Raji (cell line): ENCODE results near the gene LRRC3C.

Experiments used
- POLR2A ChIP-seq: IDR thresholded peaks from 2 replicates; pipeline ENCODE4 v1.6.1; 2011; ENCODE audit warnings: low read depth, low read length, control low read depth; ENCODE audit not compliant: insufficient read depth

The LRRC3C gene

DNA sequence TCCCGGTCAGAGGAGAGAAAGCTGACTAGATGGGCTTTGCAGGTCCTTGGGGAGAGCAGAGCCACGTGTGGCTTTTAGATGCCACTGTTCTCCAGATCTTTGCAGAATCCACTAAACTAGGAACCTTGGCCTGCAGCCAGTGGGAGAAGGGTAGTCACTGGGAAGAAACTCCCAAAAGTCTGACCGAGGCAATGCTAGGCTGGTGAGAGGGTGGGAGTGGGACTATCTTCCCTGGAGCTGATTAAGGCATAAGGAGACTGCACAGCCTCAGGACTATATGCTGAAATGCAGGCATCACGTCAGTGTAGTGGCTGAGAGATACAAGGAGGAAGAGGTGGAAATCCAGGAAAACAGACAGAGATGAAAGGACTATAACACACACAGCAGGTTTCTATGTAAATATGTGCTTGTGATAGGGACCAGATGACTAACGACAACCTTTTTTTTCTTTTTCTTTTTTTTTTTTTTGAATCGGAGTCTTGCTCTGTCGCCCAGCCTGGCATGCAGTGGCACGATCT, 33.1 kb downstream of the LRRC3C start:
- TF ChIP-seq POLR2A, result no peak

DNA sequence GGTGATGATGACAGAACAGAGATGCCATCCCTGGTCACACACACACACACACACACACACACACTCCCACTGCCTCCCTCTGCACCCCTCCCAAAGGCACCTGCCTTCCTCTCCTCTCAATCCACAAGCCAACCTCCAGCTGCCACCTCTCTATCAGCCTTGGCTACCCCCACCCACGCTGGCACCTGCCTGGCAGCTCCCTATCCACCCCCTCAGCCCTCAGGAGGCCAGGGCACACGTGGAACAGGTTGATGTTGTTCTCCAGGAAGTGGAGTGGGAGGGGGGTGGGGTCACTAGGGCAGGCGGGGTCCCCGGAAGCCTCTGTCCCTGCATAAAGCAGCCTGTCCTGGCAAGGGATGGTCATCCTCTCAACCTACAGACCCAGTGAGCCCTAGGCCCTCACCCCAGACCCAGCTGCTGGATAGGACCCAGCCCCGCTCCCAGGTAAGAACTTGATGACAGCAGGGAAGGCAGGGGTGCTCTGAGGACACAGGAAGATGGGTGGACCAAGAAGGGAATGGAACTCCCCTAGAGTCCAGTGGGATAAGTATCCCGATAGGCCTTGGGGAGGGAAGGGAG, 35.2 kb downstream of the LRRC3C start, which contains the start of gene GSDMA:
Gene GSDMA, plus strand, starts transcription at position 363 of the 579 bp plus-strand sequence. CDS start 2,684 bp downstream, outside the sequence.
- no peak for TF ChIP-seq POLR2A

DNA sequence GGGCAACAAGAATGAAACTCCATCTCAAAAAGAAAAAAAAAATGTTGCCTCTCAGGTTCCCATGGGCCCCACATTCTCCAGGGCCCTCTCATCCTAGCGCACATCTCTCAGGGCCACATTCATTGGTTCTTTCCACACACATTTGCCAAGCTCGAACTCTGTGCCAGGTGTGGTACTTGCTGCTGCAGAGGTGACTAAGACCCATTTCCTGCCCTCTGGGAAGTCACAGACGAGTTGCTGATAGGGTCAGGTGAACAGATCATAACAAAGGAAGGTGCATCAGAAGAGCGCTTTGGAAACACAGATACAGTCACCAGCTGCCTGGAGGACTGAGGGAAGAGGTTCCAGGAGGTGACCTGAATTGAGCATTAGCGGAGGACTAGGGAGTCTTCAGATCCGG, 36.3 kb downstream of the LRRC3C start:
- TF ChIP-seq POLR2A, result no peak

DNA sequence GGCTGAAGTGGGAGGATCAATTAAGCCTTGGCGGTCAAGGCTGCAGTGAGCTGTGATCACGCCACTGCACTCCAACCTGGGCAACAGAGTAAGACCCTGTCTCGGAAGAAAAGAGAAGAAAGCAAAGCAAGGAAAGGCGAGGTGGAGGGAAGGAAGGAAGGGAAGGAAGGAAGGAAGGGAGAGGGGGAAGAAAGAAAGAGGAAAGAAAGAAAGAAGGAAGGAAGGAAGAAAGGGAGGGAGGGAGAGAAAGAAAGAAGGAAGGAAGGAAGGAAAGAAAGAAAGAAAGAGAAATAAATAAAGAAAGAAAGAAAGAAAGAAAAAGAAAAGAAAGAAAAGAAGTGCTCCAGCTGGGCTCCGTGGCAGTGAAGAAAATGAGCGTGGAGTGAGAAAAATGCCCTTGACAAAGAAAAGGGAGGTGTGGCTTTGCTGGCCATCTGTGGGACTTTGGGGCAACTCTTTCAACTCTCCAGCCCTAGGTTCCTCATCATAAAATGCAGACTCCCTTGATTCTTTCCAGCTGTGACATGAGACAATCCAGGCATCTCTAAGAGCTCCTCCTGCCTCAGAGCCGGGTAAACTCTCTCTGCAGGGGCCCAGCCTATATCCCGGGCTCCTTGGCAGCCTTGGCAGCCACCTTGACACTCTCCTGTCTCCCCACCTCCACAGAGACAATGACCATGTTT, 37.6 kb downstream of the LRRC3C start:
- TF ChIP-seq POLR2A, result no peak

DNA sequence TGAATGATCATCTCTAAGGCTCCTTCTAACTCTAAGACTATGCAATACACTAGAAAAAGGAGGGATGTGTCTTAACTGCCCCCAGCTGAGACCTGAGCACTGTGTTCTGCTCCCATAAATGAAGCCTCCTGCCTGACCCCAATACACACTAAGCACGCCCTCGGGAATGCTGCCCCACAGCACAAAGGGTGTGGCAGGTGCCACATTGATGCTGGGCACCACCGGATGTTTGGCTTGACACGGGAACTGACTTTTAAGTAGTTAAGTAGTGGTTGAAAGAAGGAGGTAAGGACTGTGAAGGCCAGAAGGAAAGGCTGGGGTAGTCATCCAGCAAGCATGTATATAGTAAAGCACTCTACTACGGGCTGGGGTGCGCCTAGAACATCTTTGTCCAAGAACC, 39.2 kb downstream of the LRRC3C start:
- TF ChIP-seq POLR2A, result no peak

DNA sequence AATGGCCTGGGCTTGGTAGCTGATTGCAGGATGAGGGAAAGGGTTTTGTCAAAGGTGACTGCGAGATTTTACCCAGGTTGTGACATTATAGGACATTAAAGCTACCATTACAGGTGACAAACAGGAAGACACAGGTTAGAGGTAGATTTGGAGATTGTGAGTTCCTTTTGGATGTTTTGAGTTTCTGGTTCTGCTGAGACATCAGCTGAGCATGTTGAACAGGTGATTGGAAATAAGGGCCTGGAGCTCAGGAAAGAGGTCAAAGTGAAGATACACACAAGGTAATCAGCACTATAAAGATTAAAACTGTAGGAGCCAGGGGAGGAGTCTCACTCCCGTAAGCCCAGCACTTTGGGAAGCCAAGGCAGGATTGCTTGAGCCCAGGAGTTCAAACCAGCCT, 41.2 kb downstream of the LRRC3C start:
- no peak for TF ChIP-seq POLR2A

DNA sequence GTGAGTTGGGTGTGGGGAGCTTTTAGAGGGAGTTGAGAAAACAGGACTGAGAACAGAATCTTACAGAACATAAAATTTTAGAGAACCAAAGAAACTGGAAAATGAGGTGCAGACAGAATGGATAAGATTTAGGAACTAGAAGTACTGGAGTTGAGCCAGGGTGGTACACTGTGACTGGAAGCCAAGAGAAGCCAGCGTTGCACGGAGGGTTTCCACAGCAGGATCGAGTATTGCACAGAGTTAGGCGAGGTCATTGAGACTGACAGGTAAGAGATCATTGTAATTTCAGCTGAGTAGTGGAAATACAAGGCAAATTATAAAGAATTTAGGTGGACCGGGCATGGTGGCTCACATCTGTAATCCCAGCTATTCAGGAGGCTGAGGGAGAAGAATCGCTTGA, 41.8 kb downstream of the LRRC3C start:
- TF ChIP-seq POLR2A, result no peak

DNA sequence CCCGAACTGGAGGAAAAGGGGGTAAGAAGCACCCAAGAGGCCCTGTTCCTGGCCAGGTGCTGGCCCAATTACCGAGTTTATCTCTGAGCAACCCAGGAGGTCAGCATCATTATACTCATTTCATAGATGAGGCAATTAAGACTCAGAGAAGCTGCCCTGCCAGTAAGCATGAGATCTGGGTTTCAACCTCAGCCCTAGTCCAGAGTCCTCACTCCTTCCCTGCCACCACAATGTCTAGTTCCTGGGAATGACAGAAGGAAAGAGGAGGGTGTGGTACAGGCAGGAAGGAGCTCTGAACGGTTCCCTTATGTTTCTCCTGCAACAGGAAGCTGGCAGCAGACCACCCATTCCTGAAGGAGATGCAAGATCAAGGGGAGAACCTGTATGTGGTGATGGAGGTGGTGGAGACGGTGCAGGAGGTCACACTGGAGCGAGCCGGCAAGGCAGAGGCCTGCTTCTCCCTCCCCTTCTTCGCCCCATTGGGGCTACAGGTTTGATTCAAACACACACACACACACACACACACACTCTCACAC, 42.7 kb downstream of the LRRC3C start:
- TF ChIP-seq POLR2A, result no peak

DNA sequence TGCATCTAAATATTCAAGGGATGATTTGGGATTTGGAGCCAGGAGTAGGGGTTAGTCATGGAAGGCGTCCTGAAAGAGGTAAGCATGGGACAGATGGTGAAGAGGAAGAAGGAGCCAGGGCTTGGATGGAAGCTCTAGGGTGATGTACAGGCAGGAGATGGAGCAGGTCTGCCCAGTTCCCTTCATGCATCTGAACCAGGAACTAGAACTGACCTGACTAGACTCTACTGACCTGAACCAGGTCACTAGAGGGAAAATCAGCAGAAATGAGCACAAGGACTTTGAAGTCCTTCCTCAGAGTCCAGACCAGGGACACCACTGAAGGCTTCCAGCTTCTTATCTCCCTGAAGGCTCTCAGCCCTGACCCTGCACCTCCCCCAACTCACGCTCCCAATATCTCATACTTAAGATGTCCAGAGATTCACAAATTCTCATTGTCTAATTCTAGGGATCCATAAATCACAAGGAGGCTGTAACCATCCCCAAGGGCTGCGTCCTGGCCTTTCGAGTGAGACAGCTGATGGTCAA, 43.6 kb downstream of the LRRC3C start:
- TF ChIP-seq POLR2A, result no peak

DNA sequence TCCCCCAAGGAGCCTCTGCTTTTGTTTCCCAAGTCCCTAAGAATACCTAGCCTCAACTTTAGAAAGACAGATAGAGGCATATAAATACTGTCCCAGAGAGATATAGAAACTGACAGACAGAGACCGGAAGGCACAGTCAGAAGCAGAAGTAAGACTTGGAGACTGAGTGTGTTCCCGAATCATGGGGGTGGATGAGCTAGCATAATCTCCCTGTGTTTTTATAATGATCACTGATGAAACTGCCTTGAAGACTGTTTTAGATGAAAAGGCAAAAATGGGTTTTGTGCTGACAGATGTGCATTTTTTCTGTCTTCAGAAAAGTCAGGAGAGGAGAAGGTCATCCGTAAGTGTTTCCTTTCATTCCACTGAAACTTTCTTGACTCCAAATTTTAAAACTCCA, 44.7 kb downstream of the LRRC3C start:
- TF ChIP-seq POLR2A, result no peak

DNA sequence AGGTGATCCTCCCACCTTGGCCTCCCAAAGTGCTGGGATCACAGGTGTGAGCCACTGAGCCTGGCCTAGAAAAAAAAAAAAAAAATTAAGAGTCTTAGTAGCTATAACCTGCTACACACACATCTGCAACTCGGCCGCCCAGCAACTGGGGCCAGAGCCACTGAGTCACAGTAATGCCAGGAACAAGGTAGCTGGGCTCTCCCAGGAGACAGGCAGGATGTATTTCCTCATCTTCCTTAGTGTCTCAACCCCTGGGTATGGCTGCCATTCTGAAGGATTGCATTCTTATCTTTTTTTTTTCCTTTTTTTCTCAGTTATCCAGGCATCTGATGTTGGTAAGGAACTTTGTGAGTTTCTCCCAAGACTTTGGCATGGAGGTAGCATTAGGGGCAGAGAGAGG, 46.0 kb downstream of the LRRC3C start:
- no peak for TF ChIP-seq POLR2A

DNA sequence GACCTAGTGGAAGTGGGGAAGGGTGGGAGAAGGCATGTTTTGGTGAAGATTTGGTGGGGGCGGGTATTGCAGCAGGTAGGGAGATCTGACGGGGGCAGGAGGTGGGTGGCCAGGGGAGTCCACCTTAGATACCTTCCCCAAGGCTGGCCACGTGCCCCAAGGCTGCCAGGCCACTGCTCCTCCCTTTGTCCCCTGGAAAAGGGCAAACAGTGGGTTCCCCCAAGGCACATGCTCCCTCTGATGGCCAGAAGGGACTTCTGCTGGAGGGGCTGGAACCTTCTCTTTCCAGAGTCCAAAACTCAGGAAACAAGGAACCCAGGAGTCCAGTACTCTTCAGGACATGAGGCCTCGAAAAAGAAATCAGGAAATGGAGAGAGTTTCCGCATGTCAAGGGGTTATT, 46.9 kb downstream of the LRRC3C start:
- TF ChIP-seq POLR2A, result no peak

DNA sequence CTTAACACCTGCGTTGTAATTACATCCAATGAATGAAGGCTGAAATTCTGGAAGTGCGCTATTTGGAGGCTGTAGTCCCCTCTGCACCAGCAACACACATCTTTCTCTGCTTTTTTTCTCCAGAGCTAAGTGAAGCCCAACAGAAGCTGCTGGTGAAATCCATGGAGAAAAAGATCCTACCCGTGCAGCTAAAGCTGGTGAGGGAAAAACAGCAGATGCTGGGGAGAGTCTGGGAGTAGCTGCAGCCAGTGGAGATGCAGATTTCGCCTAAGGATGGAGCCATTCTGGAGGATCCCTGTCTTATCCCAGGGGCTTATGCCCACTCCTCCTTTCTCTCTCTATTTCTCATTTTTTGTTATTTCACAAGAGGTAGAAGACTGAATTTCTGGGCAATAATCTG, 48.3 kb downstream of the LRRC3C start:
- no peak for TF ChIP-seq POLR2A

DNA sequence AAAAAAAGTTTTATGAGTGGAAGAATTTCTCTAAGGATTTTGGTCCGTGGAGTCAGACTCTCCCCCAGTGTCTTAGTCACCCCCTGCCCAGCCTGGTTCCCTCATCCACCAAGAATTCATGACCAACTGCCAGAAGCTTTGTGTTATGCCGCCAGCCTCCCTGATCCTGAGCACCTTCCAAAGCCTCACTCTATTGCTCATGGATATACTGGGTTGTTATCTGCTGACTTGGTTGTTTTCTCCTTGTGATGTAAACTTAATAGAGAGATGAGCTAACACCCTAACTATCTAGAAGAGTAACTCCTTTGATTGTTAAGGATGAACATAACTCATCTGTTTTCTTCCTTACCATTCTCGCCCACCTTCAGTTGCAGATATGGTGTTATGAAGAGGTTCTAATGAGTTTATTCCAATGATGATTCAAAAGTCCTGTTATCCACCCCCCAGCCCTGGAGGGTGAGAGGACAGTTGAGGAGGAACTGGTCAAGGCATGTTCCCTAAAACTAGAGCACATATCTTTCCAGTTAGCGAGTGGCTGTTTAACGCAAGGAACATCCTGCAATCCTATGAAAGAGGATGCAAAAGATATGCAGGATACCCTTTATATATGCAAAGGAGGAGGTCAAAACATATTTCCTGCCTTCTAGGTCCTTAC, 51.6 kb downstream of the LRRC3C start:
- TF ChIP-seq POLR2A, result no peak

DNA sequence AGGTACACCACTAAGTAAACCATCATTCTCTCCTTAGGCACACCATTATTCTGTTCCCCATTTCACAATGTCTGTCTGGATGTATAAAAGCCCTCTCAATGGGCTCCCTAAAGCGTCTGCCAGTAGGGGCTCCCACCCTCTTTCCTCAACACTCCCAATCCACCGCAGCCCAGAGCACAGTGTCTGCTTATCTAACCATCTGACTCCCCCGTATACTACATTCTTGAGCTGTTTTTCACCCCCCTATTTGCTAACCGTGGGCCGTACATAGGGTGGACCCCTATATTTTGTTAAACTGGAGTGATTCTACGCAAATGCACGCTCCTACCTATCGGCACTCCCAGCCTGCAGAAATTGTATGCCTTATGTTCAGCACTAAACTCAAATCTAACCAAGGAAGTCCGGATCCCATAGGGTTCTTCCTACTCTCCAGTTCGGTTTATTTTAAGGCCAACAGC, 52.4 kb downstream of the LRRC3C start:
- TF ChIP-seq POLR2A, result no peak
